Skeletal muscle satellite cell (primary cell): ENCODE measurements around the gene PISD.

Experiments
- H3K27me3 ChIP-seq: 2 replicates; pipeline ENCODE4 v1.7.0; 2013; ENCODE audit warnings: low read length; ENCODE audit not compliant: control insufficient read depth, insufficient read depth
- H3K36me3 ChIP-seq: 2 replicates; pipeline ENCODE4 v1.7.0; 2013; ENCODE audit warnings: mild to moderate bottlenecking, control low read depth, low read length; ENCODE audit not compliant: insufficient read depth
- H3K4me1 ChIP-seq: 2 replicates; pipeline ENCODE4 v1.7.0; 2013; ENCODE audit warnings: low read length; ENCODE audit not compliant: control insufficient read depth, insufficient read depth
- H3K4me2 ChIP-seq: 2 replicates; pipeline ENCODE4 v1.7.0; 2013; ENCODE audit warnings: mild to moderate bottlenecking, low read length
- H3K4me3 ChIP-seq: 2 replicates; pipeline ENCODE4 v1.7.0; 2013; ENCODE audit warnings: low read length
- H3K9ac ChIP-seq: 2 replicates; pipeline ENCODE4 v1.7.0; 2013; ENCODE audit warnings: mild to moderate bottlenecking, low read depth, low read length, moderate library complexity
- H3K9me3 ChIP-seq: replicated peaks from 2 replicates; pipeline ENCODE4 v1.7.0; 2013; ENCODE audit warnings: mild to moderate bottlenecking, control low read depth, low read length

PISD gene

DNA sequence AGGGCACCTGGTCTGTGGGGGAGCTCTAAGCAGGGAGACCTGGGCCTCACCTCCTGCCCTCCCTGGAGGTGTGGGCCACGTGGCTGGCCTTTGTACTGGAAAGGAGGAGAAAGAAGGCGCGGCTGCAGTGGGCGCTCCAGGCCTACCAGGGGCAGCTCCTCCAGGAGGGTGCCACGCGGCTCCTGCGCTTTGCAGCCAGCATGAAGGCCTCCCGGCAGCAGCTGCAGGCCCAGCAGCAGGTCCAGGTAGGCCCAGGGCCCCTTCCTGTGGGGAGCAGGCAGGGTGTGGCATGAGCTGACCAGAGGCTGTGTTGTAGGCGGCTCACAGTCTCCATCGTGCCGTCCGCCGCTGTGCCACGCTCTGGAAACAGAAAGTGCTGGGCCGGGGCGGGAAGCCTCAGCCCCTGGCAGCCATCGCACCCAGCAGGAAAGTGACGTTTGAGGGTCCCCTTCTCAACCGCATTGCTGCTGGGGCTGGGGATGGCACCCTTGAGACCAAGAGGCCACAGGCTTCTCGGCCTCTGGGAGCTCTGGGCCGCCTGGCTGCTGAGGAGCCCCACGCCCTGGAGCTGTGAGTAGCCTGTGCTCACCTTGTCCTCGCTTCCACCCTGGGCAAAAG lies 48.6 kb downstream of the PISD start:
- H3K4me1 ChIP-seq, result peaks cover 17% of the 10 kb centered on the region
- H3K27me3 ChIP-seq, result no peaks in the 10 kb centered on the region
- no peak overlapping the region for H3K4me2 ChIP-seq
- peaks cover 23% of the 10 kb centered on the region for H3K36me3 ChIP-seq
- no peak overlapping the region for H3K9ac ChIP-seq
- H3K4me3 ChIP-seq, result no peak overlapping the region
- no peaks in the 10 kb centered on the region for H3K9me3 ChIP-seq

DNA sequence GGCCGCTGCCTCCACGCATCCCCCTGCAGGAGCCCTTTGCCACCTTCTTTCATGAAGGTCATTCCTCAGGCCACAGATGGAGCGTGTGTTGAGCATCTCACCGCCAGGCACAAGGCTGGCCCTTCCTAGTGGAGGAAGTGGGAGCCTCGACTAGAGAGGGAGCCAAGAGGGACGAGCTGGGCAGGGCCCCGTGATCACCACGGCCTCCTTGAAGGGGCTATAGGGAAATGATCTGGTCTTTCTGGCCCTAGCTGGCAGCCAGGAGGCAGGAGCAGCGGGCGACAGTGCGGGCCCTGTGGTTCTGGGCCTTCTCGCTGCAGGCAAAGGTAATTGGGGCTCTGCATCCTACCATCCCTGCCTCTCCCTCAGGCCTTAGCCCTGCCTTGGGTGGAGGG lies 49.1 kb downstream of the PISD start:
- no peaks in the 10 kb centered on the region for H3K9me3 ChIP-seq
- no peaks in the 10 kb centered on the region for H3K27me3 ChIP-seq
- no peak overlapping the region for H3K4me3 ChIP-seq
- H3K9ac ChIP-seq, result no peak overlapping the region
- peaks cover 18% of the 10 kb centered on the region for H3K36me3 ChIP-seq
- H3K4me2 ChIP-seq, result no peak overlapping the region
- peaks cover 17% of the 10 kb centered on the region for H3K4me1 ChIP-seq

DNA sequence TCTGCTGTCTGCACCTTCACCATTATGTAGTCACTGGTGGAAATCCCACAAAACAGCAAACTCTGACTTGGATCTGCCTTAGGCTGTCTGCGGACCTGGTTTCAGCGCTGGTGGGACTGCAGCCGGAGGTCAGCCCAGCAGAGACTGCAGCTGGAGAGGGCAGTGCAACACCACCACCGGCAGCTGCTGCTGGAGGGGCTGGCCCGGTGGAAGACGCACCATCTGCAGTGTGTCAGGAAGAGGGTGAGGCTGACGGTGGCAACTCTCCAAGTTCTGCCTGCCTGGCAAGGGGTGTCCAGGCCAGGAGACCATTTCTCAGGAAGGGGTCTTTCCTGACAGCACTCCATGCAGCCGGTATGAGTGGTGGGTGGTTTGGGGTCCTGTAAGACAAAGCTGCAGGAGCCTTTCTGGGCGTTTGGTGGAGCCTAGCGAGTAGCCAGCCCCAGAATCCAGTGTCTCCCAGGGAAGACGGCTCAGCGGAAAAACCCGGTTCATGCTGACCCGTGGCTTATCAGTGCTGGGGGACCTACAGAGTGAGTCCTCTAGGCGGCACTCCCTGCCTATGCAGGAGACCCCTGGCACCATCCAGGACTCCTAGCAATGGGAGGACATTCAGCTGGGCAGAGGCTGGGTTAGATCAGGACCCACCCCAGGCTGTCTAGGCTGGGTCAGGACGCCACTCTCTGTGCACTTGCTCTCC lies 50.8 kb downstream of the PISD start:
- Histone ChIP-seq H3K27me3 (no peaks in the 10 kb centered on the region), H3K9ac (no peak overlapping the region), H3K4me1 (peaks cover 10% of the 10 kb centered on the region), H3K4me3 (no peak overlapping the region), H3K36me3 (peaks cover 6% of the 10 kb centered on the region), H3K4me2 (no peak overlapping the region), H3K9me3 (no peaks in the 10 kb centered on the region)

DNA sequence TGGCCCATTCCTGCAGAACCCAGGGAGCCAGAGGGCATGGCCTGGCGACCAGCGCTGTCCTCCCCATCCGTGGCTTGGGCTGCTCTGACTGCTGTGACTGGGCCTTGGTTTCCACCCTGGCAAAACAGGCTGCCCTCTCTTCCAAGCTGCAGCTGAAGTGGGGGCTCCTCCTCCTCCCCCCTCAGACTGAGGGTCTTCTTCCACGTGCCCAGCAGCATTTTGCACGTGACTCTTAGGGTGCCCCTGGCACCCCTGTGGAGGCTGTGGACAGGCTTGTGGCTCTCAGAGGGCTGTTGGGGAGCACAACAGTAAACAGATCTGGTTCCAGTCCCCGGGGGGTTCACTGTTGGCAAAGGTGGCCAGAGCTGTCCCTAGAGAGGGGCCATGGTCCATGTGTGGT lies 51.4 kb downstream of the PISD start:
- Histone ChIP-seq H3K4me1 (peaks cover 4% of the 10 kb centered on the region), H3K9me3 (no peaks in the 10 kb centered on the region), H3K36me3 (peaks cover 6% of the 10 kb centered on the region), H3K27me3 (no peaks in the 10 kb centered on the region), H3K4me3 (no peak overlapping the region), H3K4me2 (no peak overlapping the region), H3K9ac (no peak overlapping the region)

DNA sequence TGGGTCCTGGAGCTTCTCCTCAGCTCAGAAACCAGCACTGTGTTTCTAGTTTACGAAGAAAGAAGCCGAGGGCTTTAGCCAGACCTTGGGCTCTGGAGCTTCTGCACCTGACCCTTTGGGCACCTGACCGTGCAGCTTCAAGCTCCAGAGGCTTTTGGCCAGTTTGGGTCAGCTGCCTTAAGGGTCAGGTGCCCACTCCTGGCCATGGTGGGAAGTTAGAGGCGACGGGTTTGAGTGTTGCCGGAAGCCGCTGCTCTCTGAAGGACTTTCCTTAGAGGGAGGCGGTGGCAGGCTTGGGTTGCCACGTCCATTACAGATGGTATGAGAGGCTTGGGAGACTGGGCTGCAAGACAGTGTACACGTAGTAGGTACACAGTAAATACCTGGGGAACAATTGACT lies 52.3 kb downstream of the PISD start:
- Histone ChIP-seq H3K27me3 (no peaks in the 10 kb centered on the region), H3K36me3 (peaks cover 7% of the 10 kb centered on the region), H3K4me3 (no peak overlapping the region), H3K4me2 (no peak overlapping the region), H3K9me3 (no peaks in the 10 kb centered on the region), H3K4me1 (peaks cover 2% of the 10 kb centered on the region), H3K9ac (no peak overlapping the region)

DNA sequence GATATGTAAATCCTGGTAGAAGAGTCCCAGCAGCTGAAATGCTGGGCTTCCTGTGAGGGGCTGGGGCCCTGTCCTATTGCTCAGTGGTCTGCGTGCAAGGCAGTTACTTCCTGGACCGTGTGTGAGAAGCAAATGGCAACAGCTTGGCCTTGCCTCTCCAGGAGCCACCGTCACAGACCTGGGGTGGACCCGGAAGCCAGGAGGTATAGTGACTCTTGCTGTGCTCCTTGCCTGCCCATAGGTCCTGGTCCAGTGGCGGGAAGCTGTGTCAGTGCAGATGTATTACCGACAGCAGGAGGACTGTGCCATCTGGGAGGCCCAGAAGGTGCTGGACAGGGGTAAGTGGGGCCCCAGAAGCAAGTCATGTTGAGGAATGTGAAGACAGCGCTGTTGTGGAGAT lies 54.3 kb downstream of the PISD start:
- no peak overlapping the region for H3K4me3 ChIP-seq
- H3K4me2 ChIP-seq, result no peak overlapping the region
- H3K9ac ChIP-seq, result no peak overlapping the region
- H3K9me3 ChIP-seq, result no peaks in the 10 kb centered on the region
- peaks cover 17% of the 10 kb centered on the region for H3K36me3 ChIP-seq
- peaks cover 2% of the 10 kb centered on the region for H3K4me1 ChIP-seq
- H3K27me3 ChIP-seq, result no peaks in the 10 kb centered on the region

DNA sequence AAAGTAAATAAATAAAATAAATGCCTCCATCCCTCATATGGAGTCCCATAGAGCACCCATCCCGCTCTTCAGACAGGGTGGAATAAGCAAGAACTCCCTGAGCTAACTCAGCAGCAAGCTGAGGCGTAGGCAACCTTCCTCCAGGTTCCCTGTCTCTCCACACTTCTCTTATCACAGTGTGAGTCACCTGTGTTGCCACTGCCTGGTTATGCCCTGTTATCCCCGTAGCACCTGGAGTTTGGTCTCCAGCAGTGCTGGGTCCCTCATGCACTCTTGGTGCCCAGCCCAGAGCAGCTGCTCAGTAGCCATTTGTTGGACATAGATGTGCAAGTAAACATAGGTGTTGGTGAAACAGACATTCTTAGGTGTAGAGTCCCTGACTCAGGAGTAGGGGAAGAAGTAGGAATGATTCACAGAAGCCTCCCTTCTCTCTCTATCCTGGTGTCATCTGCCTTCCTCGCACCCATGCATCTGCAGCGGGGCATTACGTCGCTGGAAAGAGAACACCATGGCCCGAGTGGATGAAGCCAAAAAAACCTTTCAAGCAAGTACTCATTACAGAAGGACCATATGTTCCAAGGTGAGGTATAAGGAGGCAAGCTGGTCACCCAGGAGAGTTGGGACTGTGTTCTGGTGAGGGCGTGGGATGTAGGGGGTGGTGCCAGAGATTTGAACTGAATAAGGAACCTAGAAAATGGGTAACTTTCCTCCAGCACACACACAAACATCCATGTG lies 56.0 kb downstream of the PISD start:
- peaks cover 12% of the 10 kb centered on the region for H3K36me3 ChIP-seq
- H3K4me3 ChIP-seq, result no peak overlapping the region
- H3K27me3 ChIP-seq, result no peaks in the 10 kb centered on the region
- H3K9me3 ChIP-seq, result no peaks in the 10 kb centered on the region
- H3K9ac ChIP-seq, result no peak overlapping the region
- peaks cover 12% of the 10 kb centered on the region for H3K4me1 ChIP-seq
- H3K4me2 ChIP-seq, result no peak overlapping the region

DNA sequence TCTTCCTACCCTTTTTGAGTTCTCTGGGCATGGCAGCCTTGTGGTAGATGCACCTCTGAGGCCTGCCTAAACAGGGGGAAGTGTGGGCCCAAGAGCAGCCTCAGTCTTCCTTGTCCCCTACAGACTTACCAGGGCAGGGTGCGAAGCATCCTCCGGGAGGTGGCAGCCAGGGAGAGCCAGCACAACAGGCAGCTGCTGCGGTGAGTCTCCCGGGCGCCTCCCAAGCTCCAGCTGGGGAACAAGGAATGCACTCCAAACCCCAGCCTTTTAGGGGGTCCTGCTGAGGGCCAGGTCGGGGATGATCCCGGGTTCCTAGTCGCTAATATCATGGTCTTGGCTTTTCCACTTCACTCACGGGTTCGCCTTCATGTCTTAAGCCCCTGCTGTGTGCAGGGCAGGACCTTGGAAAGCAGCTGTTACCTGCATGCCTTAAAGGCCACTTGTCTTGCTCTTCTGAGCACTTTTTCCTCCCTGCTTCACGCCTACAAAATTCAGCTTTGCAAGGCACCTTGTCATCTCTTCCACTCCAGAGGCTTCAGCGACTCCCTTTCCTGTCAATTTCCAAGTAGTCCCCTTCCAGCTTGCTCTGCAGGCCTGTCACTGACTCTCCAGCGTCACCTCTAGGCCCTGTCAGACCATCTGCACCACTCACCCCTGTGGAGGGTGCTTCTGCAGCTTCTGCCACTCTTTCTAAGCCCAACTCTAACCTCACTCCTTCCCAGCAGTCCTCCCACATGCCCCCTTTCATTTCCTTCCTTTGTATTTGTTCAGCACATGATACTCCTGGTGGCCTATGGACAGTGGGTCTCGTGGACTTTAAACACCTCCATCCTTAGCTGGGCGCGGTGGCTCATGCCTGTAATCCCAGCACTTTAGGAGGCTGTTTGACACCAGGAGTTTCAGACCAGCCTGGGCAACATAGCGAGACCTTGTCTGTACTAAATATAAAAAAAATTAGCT lies 57.0 kb downstream of the PISD start:
- Histone ChIP-seq H3K9me3 (no peaks in the 10 kb centered on the region), H3K9ac (no peak overlapping the region), H3K4me2 (no peak overlapping the region), H3K36me3 (peaks cover 11% of the 10 kb centered on the region), H3K4me1 (peaks cover 12% of the 10 kb centered on the region), H3K4me3 (no peak overlapping the region), H3K27me3 (no peaks in the 10 kb centered on the region)

DNA sequence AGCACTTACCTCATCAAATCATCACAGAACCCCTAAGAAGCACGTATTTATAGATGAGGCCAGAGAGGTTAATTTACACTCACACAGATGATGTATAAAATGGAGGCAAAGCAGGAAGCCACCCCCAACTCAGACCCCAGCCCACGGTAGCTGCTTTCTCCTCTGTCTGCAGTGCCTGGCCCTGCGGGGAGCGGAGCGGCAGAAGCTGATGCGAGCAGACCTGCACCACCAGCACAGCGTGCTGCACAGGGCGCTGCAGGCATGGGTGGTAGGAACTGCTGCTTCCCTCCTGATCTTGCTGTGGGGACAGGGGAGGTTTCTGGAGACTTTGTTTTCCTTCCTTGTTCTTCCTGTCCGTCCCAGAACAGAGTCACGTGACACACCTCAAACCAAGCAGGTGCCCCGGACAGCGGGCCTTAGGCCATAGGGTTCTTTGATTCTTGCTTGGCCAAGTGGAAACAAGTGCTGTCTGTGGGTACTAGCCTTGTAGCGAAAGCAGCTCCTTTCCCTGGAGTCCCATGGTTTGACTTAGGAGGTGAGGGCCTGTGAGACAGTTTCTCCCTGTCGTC lies 57.8 kb downstream of the PISD start:
- Histone ChIP-seq H3K9me3 (no peaks in the 10 kb centered on the region), H3K4me1 (peaks cover 12% of the 10 kb centered on the region), H3K4me3 (no peak overlapping the region), H3K9ac (no peak overlapping the region), H3K4me2 (no peak overlapping the region), H3K36me3 (peaks cover 11% of the 10 kb centered on the region), H3K27me3 (no peaks in the 10 kb centered on the region)

DNA sequence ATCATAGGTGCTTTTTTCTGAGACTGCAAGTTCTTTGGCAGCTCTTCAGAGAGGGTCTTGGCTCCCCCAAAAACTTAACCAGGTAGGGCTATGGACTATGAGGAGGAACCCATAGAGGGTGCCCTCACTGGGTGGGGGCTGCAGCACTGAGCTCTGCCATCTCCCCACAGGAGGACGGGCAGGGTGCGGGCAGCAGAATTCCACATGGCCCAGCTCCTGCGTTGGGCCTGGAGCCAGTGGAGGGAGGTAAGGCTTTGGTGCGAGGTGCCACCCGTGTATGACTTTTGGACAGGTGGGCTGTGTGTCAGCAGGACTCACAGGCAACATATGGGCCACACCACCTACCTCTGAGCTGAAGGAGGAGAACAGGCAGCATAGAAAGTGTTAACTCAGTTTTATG lies 58.4 kb downstream of the PISD start:
- no peak overlapping the region for H3K4me3 ChIP-seq
- H3K4me1 ChIP-seq, result peaks cover 12% of the 10 kb centered on the region
- H3K4me2 ChIP-seq, result no peak overlapping the region
- no peaks in the 10 kb centered on the region for H3K27me3 ChIP-seq
- no peaks in the 10 kb centered on the region for H3K9me3 ChIP-seq
- H3K9ac ChIP-seq, result no peak overlapping the region
- peaks cover 11% of the 10 kb centered on the region for H3K36me3 ChIP-seq

DNA sequence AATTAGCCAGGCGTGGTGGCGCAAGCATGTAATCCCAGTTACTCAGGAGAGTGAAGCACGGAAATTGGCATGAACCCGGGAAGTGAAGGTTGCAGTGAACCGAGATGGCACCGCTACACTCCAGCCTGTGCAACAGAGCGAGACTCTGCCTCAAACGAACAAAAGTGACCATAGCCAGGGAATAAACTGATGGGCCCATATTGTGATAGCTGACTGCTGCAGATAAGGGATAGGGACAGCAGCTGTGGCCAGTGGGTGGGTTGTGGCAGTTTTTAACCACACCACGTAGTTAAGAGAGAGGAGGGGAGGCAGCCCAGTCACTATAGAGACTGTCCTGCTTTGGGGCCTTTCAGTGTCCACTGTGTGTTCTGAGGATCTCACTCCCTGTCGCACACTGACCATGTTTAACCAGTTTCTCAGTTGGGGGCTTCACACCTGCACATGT lies 58.9 kb downstream of the PISD start:
- H3K4me1 ChIP-seq, result peaks cover 12% of the 10 kb centered on the region
- no peaks in the 10 kb centered on the region for H3K9me3 ChIP-seq
- H3K9ac ChIP-seq, result no peak overlapping the region
- no peak overlapping the region for H3K4me3 ChIP-seq
- H3K36me3 ChIP-seq, result peaks cover 11% of the 10 kb centered on the region
- no peaks in the 10 kb centered on the region for H3K27me3 ChIP-seq
- H3K4me2 ChIP-seq, result no peak overlapping the region
